IPS-18a (cell line): Measurements from ENCODE around the gene ZC3H12A.

Experiments
- H3K27ac ChIP-seq: one replicate; pipeline ENCODE4 v1.5.1; 2013; ENCODE audit warnings: low read length
- H3K27me3 ChIP-seq: one replicate; pipeline ENCODE4 v1.6.1; 2013; ENCODE audit warnings: mild to moderate bottlenecking, low read length; ENCODE audit not compliant: control insufficient read depth, insufficient read depth
- H3K36me3 ChIP-seq: one replicate; pipeline ENCODE4 v1.6.1; 2013; ENCODE audit warnings: low read depth, low read length; ENCODE audit not compliant: control insufficient read depth
- H3K4me1 ChIP-seq: one replicate; pipeline ENCODE4 v1.6.1; 2013; ENCODE audit warnings: low read depth, low read length; ENCODE audit not compliant: control insufficient read depth
- H3K4me3 ChIP-seq: one replicate; pipeline ENCODE4 v1.5.1; 2013; ENCODE audit warnings: low read length
- H3K9ac ChIP-seq: one replicate; pipeline ENCODE4 v1.6.1; 2013; ENCODE audit warnings: mild to moderate bottlenecking, low read length, moderate library complexity
- H3K9me3 ChIP-seq: one replicate; pipeline ENCODE4 v1.6.1; 2013; ENCODE audit warnings: low read depth, low read length; ENCODE audit not compliant: control insufficient read depth

The ZC3H12A gene

DNA sequence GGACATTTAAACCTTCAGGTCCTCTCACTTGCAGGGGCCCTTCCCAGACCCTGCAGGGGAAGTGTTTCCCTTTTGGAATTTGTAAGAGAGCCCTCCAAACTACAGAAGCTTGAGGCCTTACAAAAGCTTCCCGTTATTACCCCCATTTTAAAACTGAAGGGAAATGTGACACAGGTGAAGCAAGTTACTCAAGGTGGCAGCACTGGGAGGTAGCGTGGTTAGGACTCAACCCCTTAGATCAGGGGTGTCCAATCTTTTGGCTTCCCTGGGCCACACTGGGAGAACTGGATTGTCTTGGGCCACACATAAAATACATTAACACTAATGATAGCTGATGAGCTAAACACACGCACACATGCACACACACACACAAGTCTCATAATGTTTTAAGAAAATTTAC lies 15.8 kb upstream of the ZC3H12A start:
- no peak overlapping the region for H3K4me3 ChIP-seq
- no peaks in the 10 kb centered on the region for H3K4me1 ChIP-seq
- H3K9ac ChIP-seq = no peak overlapping the region

DNA sequence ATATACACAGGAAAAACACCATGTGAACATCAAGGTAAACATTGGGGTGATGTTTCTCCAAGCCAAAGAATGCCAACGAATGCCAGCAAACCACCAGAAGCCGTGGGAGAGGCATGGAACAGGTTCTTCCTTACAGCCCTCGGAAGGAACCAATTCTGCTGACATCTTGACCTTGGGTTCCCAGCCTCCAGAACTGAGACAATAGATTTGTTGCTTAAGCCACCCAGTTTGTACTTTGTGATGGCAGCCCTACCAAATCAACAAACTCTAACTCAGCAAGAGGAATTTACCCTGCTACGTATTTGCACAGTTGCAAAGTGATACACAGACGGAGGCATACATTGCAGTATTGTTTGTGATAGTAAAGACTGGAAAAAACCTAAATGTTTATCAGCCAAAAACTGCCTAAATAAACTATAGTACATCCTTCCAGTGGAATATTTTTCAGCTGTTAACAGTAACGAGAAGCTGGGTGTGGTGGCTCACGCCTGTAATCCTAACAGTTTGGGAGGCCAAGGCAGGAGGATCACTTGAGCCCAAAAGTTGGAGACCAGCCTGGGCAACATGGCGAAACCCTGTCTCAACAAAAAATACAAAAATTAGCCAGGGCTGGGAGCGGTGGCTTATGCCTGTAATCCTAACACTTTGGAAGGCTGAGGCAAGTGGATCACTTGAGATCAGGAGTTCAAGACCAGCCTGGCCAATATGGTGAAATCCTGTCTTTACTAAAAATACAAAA lies 12.5 kb upstream of the ZC3H12A start:
- H3K27ac ChIP-seq = no peak overlapping the region
- H3K9me3 ChIP-seq = no peaks in the 10 kb centered on the region
- no peaks in the 10 kb centered on the region for H3K36me3 ChIP-seq
- H3K4me3 ChIP-seq = no peak overlapping the region
- no peak overlapping the region for H3K9ac ChIP-seq
- no peaks in the 10 kb centered on the region for H3K27me3 ChIP-seq
- H3K4me1 ChIP-seq = no peaks in the 10 kb centered on the region

More for the DNA sequence above, 15.8 kb upstream of the ZC3H12A start:
- H3K9me3 ChIP-seq = no peaks in the 10 kb centered on the region
- H3K36me3 ChIP-seq = no peaks in the 10 kb centered on the region
- H3K27me3 ChIP-seq = no peaks in the 10 kb centered on the region
- no peak overlapping the region for H3K27ac ChIP-seq

DNA sequence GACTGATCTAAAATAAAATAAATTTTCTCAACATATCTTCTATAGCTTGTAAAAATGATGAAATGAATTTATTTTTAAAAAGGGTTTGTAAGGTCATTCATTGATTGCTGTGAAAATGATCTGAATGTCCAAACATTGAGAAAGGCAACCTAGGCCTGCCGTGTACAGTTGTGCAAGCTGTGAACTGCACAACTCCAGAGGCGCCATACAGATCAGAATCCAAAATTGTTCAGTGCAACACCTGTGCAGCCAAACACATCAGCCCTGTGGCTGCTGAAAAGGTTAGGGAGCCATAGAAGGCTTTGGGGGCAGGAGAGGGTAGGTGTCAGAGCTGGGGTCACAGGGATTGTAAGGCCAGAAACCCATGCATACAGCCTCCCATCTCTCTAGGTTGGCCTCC lies 9.9 kb upstream of the ZC3H12A start:
- Histone ChIP-seq H3K27ac (no peak overlapping the region), H3K36me3 (no peaks in the 10 kb centered on the region), H3K9me3 (no peaks in the 10 kb centered on the region), H3K27me3 (no peaks in the 10 kb centered on the region), H3K9ac (no peak overlapping the region), H3K4me3 (no peak overlapping the region), H3K4me1 (no peaks in the 10 kb centered on the region)

DNA sequence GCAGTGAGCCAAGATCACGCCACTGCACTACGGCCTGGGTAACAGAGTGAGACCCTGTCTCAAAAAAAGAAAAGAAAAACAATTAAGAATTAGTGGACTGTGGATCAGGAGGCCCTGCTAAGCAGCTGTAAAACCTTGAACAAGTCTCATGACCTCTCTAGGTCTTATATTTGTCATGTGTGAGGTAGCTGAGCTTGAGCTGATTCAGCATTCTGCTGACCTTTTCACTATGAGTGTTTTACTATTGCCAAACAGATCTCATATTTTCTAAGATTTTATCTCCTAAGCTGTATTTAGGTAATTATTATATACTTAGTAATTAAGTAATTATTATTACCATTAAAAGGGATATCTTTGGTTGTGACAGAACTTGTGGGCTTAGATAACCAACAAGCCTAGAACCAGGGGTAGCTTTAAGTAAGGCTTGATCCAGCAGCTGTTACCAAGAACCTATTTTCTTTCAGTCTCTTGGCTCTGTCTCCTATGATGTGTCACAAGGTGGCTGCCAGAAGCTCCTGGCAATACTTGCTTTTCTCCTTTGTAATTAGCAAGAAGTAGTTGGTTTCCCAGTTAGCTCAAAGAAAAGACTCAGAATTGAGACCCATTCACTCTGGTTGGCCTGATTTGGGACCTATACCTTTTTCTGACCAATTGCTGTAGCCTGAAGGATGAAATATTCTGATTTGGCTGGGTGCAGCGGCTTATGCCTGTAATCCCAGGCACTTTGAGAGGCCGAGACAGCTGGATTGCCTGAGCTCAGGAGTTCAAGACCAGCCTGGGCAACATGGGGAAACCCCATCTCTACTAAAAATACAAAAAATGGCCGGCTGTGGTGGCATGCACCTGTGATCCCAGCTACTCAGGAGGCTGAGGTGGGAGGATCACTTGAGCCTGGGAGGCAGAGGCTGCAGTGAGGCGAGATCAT lies 8.5 kb upstream of the ZC3H12A start:
- no peak overlapping the region for H3K4me3 ChIP-seq
- no peaks in the 10 kb centered on the region for H3K36me3 ChIP-seq
- no peaks in the 10 kb centered on the region for H3K27me3 ChIP-seq
- no peaks in the 10 kb centered on the region for H3K9me3 ChIP-seq
- H3K4me1 ChIP-seq = no peaks in the 10 kb centered on the region
- H3K27ac ChIP-seq = no peak overlapping the region
- H3K9ac ChIP-seq = no peak overlapping the region

GRCh38 chr1:37468037-37468436 lies 6.3 kb upstream of the ZC3H12A start:
- no peak overlapping the region for H3K9ac ChIP-seq
- no peak overlapping the region for H3K27ac ChIP-seq
- H3K27me3 ChIP-seq = peaks cover 7% of the 10 kb centered on the region
- peaks cover 4% of the 10 kb centered on the region for H3K4me1 ChIP-seq
- H3K36me3 ChIP-seq = no peaks in the 10 kb centered on the region
- H3K4me3 ChIP-seq = no peak overlapping the region
- H3K9me3 ChIP-seq = no peaks in the 10 kb centered on the region

GRCh38 chr1:37469386-37469785 lies 5.0 kb upstream of the ZC3H12A start:
- Histone ChIP-seq H3K9ac (no peak overlapping the region), H3K9me3 (no peaks in the 10 kb centered on the region), H3K4me1 (peaks cover 11% of the 10 kb centered on the region), H3K4me3 (no peak overlapping the region), H3K27ac (no peak overlapping the region), H3K36me3 (no peaks in the 10 kb centered on the region), H3K27me3 (peaks cover 18% of the 10 kb centered on the region)

DNA sequence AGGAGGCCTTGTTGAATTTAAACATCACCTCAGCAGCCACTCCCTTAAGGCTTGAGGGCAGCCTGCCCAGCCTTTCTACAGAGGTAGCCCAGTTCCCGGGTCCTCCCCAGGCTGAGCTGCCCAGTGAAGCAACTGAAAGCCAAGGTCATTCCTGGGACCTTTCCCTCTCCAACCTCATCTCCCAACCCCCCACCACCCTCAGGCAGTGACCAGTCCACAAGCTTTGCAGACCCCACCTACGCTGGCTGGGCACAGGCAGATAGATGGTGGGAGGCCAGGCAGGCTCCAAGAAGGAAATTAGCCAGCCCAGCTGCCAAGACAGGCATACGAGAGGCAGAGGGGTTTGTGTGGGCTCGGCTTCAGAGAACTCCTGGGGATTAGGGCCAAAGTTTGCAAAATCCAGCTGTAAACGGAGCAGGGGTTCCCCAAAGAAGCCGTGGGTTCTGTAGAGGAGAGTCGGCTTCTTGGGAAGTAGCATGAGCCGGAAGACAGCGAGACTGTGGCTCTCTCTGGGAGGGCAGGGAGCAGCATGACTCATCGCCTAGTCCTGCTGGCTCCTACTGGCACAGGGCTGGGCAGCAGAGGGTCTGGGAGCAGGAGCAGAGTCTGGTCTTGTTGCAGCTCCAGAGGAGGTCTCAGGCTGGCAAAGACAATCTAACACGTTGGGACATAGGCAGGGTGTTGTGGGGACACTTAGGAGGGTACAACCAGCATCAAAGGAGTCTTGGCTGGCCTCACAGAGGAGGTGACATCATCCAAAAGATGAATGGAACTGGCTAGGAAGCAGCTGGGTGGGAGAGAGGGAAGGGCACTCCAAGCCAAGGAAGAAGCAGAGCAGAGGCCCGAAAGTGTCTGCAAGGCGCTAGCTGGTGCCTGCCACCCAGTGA lies 2.8 kb upstream of the ZC3H12A start:
- Histone ChIP-seq H3K27ac (no peak overlapping the region), H3K27me3 (peaks cover 18% of the 10 kb centered on the region), H3K9ac (no peak overlapping the region), H3K4me1 (peaks cover 19% of the 10 kb centered on the region), H3K9me3 (no peaks in the 10 kb centered on the region), H3K4me3 (no peak overlapping the region), H3K36me3 (peaks cover 3% of the 10 kb centered on the region)

- no peak overlapping the region for H3K9ac ChIP-seq
- H3K36me3 ChIP-seq = peaks cover 3% of the 10 kb centered on the region
- H3K4me1 ChIP-seq = peaks cover 25% of the 10 kb centered on the region
- no peaks in the 10 kb centered on the region for H3K9me3 ChIP-seq
- no peak overlapping the region for H3K27ac ChIP-seq
- peaks cover 18% of the 10 kb centered on the region for H3K27me3 ChIP-seq
- H3K4me3 ChIP-seq = no peak overlapping the region
Measured at GRCh38 chr1:37472281-37472680, 2.1 kb upstream of the ZC3H12A start.

DNA sequence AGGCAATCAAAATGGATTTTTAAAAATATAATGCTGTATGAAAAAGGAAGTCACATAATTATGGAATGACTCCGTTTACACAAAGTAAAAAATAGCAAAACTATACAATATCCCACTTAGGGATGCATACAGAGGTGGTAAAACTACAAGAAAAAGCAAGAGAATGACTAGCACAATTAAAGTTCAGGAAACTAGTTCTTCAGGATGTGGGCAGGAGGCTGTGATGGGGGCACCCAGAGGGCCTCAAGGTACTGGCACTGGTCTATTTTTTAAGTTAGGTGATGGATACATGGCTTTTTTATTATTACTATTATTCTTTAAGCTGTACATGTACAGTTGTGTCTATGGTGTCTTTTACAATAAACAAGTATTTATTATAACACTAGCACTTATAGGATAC lies 1.4 kb upstream of the ZC3H12A start:
- H3K4me3 ChIP-seq = no peak overlapping the region
- H3K9ac ChIP-seq = no peak overlapping the region
- no peak overlapping the region for H3K27ac ChIP-seq
- peaks cover 3% of the 10 kb centered on the region for H3K36me3 ChIP-seq
- H3K4me1 ChIP-seq = peaks cover 32% of the 10 kb centered on the region
- peaks cover 18% of the 10 kb centered on the region for H3K27me3 ChIP-seq
- H3K9me3 ChIP-seq = no peaks in the 10 kb centered on the region

DNA sequence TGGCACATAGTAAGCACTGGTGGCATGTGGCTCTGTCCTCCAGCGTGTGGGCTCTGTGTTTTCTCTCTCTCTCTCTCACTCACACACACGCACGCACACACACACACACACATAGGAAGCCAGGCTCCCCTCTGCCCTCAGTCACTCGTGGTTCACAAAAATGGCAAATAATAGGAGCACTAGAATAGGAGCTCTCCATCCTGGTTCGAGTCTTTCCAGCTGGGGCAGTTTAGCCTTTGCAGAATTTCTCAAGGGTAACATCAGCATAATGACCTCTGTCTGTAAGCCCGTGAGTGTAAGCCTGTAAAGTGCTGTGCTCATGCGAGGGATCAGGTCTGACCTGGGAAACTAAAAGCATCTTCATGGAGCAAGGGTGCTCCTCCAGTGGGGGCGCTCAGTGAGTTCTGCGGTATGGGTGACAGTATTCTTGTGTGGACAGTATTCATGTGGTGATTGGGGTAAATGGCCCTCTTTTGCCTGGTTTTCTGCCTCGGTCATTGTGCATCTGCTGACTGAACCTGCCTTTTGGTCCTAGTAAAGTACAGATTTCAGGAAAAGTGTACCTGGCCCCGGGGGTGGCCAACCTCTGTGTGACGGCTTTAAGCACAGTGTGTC lies 842 bp upstream of the ZC3H12A start:
- H3K4me3 ChIP-seq = peak overlapping the region; percentile 74
- peaks cover 3% of the 10 kb centered on the region for H3K36me3 ChIP-seq
- no peak overlapping the region for H3K9ac ChIP-seq
- no peak overlapping the region for H3K27ac ChIP-seq
- peaks cover 35% of the 10 kb centered on the region for H3K4me1 ChIP-seq
- peaks cover 18% of the 10 kb centered on the region for H3K27me3 ChIP-seq
- no peaks in the 10 kb centered on the region for H3K9me3 ChIP-seq
